NCI-H1930 (cell line): ENCODE results near the gene ILDR2.
"Not testable (repeated sequence)": the region's sequence is repeated elsewhere in the genome, so short reads cannot be mapped to it uniquely, and the experiment has no call there.

ENCODE experiments used
- DNase-seq, 2 experiments: peaks; one replicate each; lab custom pipeline; 2025; lab: John Stamatoyannopoulos, UW

ILDR2 gene

GRCh38 chr1:166888373-166889111, 86.8 kb downstream of the ILDR2 start:
- peak in 1 of 2 experiments; percentile 41 for DNase-seq

GRCh38 chr1:166884971-166885370, 90.4 kb downstream of the ILDR2 start:
- no peak for DNase-seq

GRCh38 chr1:166884040-166884642, 91.2 kb downstream of the ILDR2 start:
- DNase-seq, result no peak

GRCh38 chr1:166882893-166883292, 92.4 kb downstream of the ILDR2 start:
- DNase-seq, result no peak

GRCh38 chr1:166878173-166878917, 97.0 kb downstream of the ILDR2 start:
- not testable (repeated sequence) for DNase-seq

- no peak for DNase-seq
Observed at GRCh38 chr1:166876540-166876838, 98.9 kb downstream of the ILDR2 start.

- DNase-seq, result peak; percentile 94 to 96
Observed at GRCh38 chr1:166875734-166876539, 99.4 kb downstream of the ILDR2 start, which contains the start of gene TADA1. TSS of gene TADA1 (minus strand) at chr1:166876264. CDS start at chr1:166876233, 31 bp downstream.

- no peak for DNase-seq
Observed at GRCh38 chr1:166875302-166875733, 100.0 kb downstream of the ILDR2 start.

- no peak for DNase-seq
Observed at GRCh38 chr1:166874464-166874863, 100.9 kb downstream of the ILDR2 start.

GRCh38 chr1:166870584-166870983, 104.8 kb downstream of the ILDR2 start:
- DNase-seq, result no peak

GRCh38 chr1:166869318-166870099, 105.8 kb downstream of the ILDR2 start:
- DNase-seq, result no peak

GRCh38 chr1:166868639-166869038, 106.7 kb downstream of the ILDR2 start:
- DNase-seq, result no peak

- DNase-seq, result no peak
Observed at GRCh38 chr1:166865926-166866325, 109.4 kb downstream of the ILDR2 start.

GRCh38 chr1:166859597-166859996, 115.7 kb downstream of the ILDR2 start:
- no peak for DNase-seq

GRCh38 chr1:166858726-166859419, 116.5 kb downstream of the ILDR2 start:
- DNase-seq, result no peak
